Activated naive CD4-positive, alpha-beta T cell treated with anti-CD3 and anti-CD28 coated beads for 36 hours (primary cell): ENCODE measurements around the gene CAPSL. TPM values are rescaled to one million over a fixed set of nuclear protein-coding genes. Genes with fewer than 3 reads are reported as not detected.
"Not testable (repeated sequence)": the region's sequence is repeated elsewhere in the genome, so short reads cannot be mapped to it uniquely, and the experiment has no call there.

Experiments
- CTCF ChIA-PET: fragments of 350-600 bp; sonication (Branson Sonifier 250); formaldehyde crosslinking; loops from one replicate; lab custom pipeline; 2021; ENCODE audit warnings: antibody characterized with exemption; lab: Charles Lee
- DNase-seq: peaks from one replicate; pipeline ENCODE4 v3.0.0-alpha.2; 2020
- H3K27ac Mint-ChIP-seq: one replicate; pipeline ENCODE4 v1.8.0; 2021; ENCODE audit warnings: mild to moderate bottlenecking, mixed read lengths
- H3K27me3 Mint-ChIP-seq: one replicate; pipeline ENCODE4 v1.8.0; 2021; ENCODE audit warnings: low read depth, mixed read lengths
- H3K36me3 Mint-ChIP-seq: one replicate; pipeline ENCODE4 v1.8.0; 2021; ENCODE audit warnings: low read depth, mixed read lengths
- H3K4me1 Mint-ChIP-seq: one replicate; pipeline ENCODE4 v1.8.0; 2021; ENCODE audit warnings: low read depth, mixed read lengths
- H3K4me3 Mint-ChIP-seq: one replicate; pipeline ENCODE4 v1.8.0; 2021; ENCODE audit warnings: mild to moderate bottlenecking, moderate library complexity, mixed read lengths
- H3K9me3 Mint-ChIP-seq: one replicate; pipeline ENCODE4 v1.8.0; 2021; ENCODE audit warnings: mixed read lengths
- intact Hi-C: fragments of 100-400 bp; cut with micrococcal nuclease; formaldehyde crosslinking; loops from one replicate; pipeline ENCODE4 v1.15.1; 2023
- total RNA-seq, 2 experiments: library from RNA; stranded (reverse); gene quantifications; one replicate each; pipeline ENCODE4 v1.2.3, GENCODE V29; 2021

CAPSL gene
- 1 to 10 TPM; 1.8 TPM for total RNA-seq

DNA sequence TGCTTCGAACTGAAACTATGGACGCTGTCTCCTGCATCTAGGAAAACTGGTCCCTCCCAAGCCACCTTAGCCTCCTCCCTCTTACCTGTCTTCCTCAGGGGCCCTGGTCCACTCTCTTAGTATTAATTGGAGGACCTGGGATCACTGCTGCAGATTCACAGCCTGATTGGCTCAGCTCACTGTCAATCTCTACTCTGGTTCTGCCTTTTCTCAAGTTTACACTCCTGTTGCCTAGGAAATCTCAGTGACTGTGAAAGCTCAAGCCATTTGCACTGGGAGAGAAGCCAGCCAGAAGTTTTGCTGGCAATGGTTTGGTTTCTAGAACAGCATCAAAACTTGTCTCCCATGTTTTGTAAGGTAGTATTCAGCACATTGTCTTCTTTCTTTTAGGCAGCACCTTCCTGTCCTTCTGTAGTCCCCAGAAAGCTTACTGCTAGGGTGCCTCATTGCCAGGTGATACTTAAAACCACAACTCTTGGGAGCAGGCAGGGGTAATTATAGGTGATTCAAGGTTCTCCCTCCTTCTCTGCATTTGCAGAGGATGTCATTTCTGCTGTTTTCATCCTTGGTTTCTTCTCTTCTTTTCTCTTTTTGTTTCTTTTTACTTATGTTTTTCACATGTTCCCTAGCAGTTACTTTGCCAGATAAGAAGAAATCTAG is at the start of gene CAPSL:
Gene CAPSL (minus strand): TSS at position 55 of the 660 bp plus-strand sequence. CDS start 17,502 bp downstream, outside the sequence.
- peaks cover 6% of the 10 kb centered on the region for H3K27me3 Mint-ChIP-seq
- CTCF ChIA-PET: interaction anchor here (1.8 kb wide), 1 partner anchor 13 kb away, joined by 4 read pairs; no protein-coding TSS in a partner anchor
- H3K9me3 Mint-ChIP-seq: no peaks in the 10 kb centered on the region
- intact Hi-C loops: no loop called here
- no peaks in the 10 kb centered on the region for H3K4me1 Mint-ChIP-seq
- H3K27ac Mint-ChIP-seq: no peak within 1 kb of the TSS
- H3K36me3 Mint-ChIP-seq: no peaks in the 10 kb centered on the region
- DNase-seq: peak; percentile 29
- H3K4me3 Mint-ChIP-seq: no peak within 1 kb of the TSS

DNA sequence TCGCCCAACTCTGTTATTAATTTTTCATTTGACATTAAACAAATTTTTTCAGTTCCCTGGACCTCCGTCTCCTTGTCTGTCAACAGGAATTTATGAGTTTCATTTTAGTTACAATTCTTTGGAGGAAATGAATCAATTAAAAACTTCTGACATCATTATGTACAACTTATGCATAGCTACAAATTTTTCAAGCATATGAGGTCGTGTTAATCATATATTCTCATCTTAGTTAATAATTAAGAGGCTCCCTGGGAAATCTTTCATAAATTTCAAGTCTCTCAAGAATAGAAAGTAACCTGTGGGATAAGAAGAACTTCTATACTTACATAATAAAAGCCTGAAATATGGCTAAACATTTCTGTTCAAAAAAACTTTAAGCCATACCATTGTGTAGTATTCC is 49.4 kb upstream of the CAPSL start:
- H3K4me3 Mint-ChIP-seq: no peak overlapping the region
- no peaks in the 10 kb centered on the region for H3K4me1 Mint-ChIP-seq
- H3K27me3 Mint-ChIP-seq: peaks cover 13% of the 10 kb centered on the region
- intact Hi-C loops: no loop called here
- DNase-seq: no peak
- no peaks in the 10 kb centered on the region for H3K36me3 Mint-ChIP-seq
- CTCF ChIA-PET: interaction anchor here (0.9 kb wide), 1 partner anchor 524 kb away, joined by 3 read pairs; no protein-coding TSS in a partner anchor
- H3K9me3 Mint-ChIP-seq: peaks cover under 1% of the 10 kb centered on the region
- H3K27ac Mint-ChIP-seq: no peak overlapping the region

GRCh38 chr5:35979715-35980114 is 41.3 kb upstream of the CAPSL start:
- CTCF ChIA-PET: no interaction called here
- Mint-ChIP-seq H3K4me1 (no peaks in the 10 kb centered on the region), H3K9me3 (peaks cover 11% of the 10 kb centered on the region), H3K27ac (no peak overlapping the region), H3K27me3 (peaks cover 2% of the 10 kb centered on the region), H3K36me3 (no peaks in the 10 kb centered on the region), H3K4me3 (no peak overlapping the region)
- no peak for DNase-seq
- intact Hi-C loops: no loop called here

DNA sequence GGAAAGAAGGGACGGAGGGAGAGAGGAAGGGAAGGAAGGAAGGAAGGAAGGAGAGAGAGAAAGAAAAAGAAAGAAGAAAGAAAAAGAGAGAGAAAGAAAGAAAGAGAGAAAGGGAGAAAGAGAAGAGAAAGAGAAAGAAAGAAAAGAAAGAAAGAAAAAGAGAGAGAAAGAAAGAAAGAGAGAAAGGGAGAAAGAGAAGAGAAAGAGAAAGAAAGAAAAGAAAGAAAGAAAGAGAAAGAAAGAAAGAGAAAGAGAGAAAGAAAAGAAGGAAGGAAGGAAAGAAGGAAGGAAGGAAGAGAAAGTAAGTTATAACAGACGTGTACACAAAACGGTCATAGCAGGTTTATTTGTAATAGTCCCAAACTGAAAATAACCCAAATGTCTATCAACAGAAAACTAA is 38.4 kb upstream of the CAPSL start:
- H3K27ac Mint-ChIP-seq, H3K9me3 Mint-ChIP-seq, H3K27me3 Mint-ChIP-seq, intact Hi-C loops, H3K36me3 Mint-ChIP-seq, H3K4me1 Mint-ChIP-seq, H3K4me3 Mint-ChIP-seq, DNase-seq: not testable (repeated sequence)
- CTCF ChIA-PET: interaction anchor here (1.1 kb wide), 1 partner anchor 444 kb away, joined by 4 read pairs; no protein-coding TSS in a partner anchor

GRCh38 chr5:35974570-35974969 is 36.1 kb upstream of the CAPSL start:
- CTCF ChIA-PET: no interaction called here
- Mint-ChIP-seq H3K27me3 (peaks cover 11% of the 10 kb centered on the region), H3K4me1 (no peaks in the 10 kb centered on the region), H3K27ac (no peak overlapping the region), H3K36me3 (no peaks in the 10 kb centered on the region), H3K4me3 (no peak overlapping the region), H3K9me3 (peaks cover 3% of the 10 kb centered on the region)
- intact Hi-C loops: no loop called here
- DNase-seq: no peak

GRCh38 chr5:35971878-35972210 is 33.4 kb upstream of the CAPSL start:
- Mint-ChIP-seq H3K36me3 (no peaks in the 10 kb centered on the region), H3K9me3 (peaks cover 2% of the 10 kb centered on the region)
- CTCF ChIA-PET: no interaction called here

DNA sequence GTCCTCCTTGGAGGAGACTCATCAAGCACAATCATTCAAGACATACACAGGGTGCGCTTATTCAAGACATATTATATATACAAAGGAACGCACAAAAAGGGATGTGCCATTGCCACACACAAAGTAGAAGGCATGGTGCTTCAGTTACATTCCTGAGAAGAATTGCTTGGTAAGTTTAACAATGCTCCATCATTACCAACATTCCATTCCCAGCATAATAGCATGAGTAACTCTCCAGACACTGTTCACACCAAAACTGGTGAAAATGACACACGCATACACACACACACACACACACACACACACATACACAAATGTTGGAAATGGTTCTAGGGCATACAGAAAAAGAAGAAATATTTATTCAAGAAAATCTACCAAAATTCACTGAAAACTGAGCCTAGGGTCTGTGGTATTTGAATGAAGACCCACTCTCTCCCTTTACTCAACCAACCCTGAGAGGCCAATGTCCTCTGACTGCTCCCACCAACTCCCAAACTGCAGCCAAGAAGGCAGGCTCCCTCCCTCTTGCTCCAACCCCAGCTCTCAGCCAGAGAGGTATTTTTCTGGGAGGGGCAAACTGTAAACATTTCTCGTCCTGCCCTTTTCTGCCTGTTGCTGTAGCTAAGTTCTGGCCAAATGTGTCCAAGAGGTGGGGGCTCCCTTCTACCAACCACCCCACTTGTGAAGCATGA is 32.9 kb upstream of the CAPSL start:
- no peaks in the 10 kb centered on the region for H3K4me1 Mint-ChIP-seq
- CTCF ChIA-PET: no interaction called here
- no peak overlapping the region for H3K4me3 Mint-ChIP-seq
- no peak for DNase-seq
- H3K27ac Mint-ChIP-seq: no peak overlapping the region
- intact Hi-C loops: no loop called here
- H3K9me3 Mint-ChIP-seq: peaks cover 2% of the 10 kb centered on the region
- H3K27me3 Mint-ChIP-seq: peaks cover 11% of the 10 kb centered on the region
- no peaks in the 10 kb centered on the region for H3K36me3 Mint-ChIP-seq

More at GRCh38 chr5:35971878-35972210, 33.4 kb upstream of the CAPSL start:
- no peak for DNase-seq
- intact Hi-C loops: no loop called here
- Mint-ChIP-seq H3K4me1 (no peaks in the 10 kb centered on the region), H3K27ac (no peak overlapping the region), H3K27me3 (peaks cover 11% of the 10 kb centered on the region), H3K4me3 (no peak overlapping the region)

DNA sequence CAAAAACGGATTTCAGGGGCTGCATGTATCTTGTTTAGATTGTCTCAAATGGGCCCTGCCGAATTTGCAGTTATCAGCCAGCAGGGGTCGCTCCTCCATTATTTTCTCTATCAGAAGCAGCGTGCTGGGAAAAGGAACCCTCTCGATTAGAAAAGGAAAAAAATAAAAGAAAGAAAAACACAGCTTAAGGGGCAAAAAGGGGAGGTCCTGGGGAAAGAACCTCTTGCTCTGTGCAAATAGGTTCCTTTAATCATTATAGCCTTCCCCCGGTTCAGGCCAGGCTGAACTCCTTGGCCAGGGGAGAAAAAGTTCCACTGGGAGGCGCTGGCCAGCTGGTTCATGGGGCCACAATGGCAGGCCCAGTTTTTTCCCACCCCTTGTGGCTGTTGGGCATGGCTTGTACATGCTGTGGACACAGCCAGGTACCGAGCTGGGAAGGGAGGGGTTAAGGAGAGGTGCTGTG is 25.0 kb upstream of the CAPSL start:
- DNase-seq: peak; percentile 35
- no peak overlapping the region for H3K4me3 Mint-ChIP-seq
- intact Hi-C loops: loop anchor here (1.0 kb wide), 1 partner anchor 342 kb away; no protein-coding TSS in a partner anchor
- H3K27ac Mint-ChIP-seq: no peak overlapping the region
- H3K9me3 Mint-ChIP-seq: no peaks in the 10 kb centered on the region
- H3K36me3 Mint-ChIP-seq: no peaks in the 10 kb centered on the region
- no peaks in the 10 kb centered on the region for H3K4me1 Mint-ChIP-seq
- H3K27me3 Mint-ChIP-seq: peaks cover 15% of the 10 kb centered on the region
- CTCF ChIA-PET: no interaction called here

GRCh38 chr5:35960328-35960727 is 21.9 kb upstream of the CAPSL start:
- Mint-ChIP-seq H3K4me1 (no peaks in the 10 kb centered on the region), H3K36me3 (no peaks in the 10 kb centered on the region), H3K4me3 (no peak overlapping the region), H3K9me3 (peaks cover 2% of the 10 kb centered on the region), H3K27me3 (peaks cover 27% of the 10 kb centered on the region), H3K27ac (no peak overlapping the region)
- no peak for DNase-seq
- CTCF ChIA-PET: no interaction called here
- intact Hi-C loops: no loop called here

DNA sequence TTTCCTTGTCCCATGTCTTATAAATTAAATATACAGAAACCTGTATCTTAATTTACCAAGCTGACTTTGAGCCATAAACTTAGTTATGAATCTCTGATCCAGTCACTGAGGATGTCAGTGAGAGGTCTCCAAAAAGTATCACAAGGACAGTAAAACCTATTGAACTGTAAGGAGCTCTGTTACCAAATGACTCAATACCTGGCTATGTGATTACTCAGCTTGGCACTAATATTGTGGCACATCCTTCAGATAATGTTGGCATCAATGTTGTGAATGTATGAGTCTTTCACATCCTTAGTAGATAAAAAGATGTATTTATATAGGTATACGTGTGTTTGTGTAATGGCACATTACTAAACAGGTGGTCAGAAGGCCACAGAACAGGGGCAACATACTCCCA is 18.0 kb upstream of the CAPSL start:
- Mint-ChIP-seq H3K27ac (no peak overlapping the region), H3K4me1 (peaks cover 2% of the 10 kb centered on the region), H3K36me3 (no peaks in the 10 kb centered on the region), H3K27me3 (peaks cover 48% of the 10 kb centered on the region), H3K4me3 (no peak overlapping the region), H3K9me3 (peaks cover 2% of the 10 kb centered on the region)
- intact Hi-C loops: no loop called here
- no peak for DNase-seq
- CTCF ChIA-PET: interaction anchor here (0.6 kb wide), 1 partner anchor 339 kb away, joined by 4 read pairs; the partner anchor contains the start of gene SPEF2

- intact Hi-C loops: no loop called here
- no peaks in the 10 kb centered on the region for H3K36me3 Mint-ChIP-seq
- no peak overlapping the region for H3K4me3 Mint-ChIP-seq
- no peak overlapping the region for H3K27ac Mint-ChIP-seq
- peaks cover 44% of the 10 kb centered on the region for H3K27me3 Mint-ChIP-seq
- peaks cover 2% of the 10 kb centered on the region for H3K4me1 Mint-ChIP-seq
- CTCF ChIA-PET: no interaction called here
- H3K9me3 Mint-ChIP-seq: peaks cover 2% of the 10 kb centered on the region
- peak; percentile 19 for DNase-seq
Measured at GRCh38 chr5:35954175-35954574, 15.8 kb upstream of the CAPSL start.

GRCh38 chr5:35947085-35947484 is 8.7 kb upstream of the CAPSL start:
- H3K27ac Mint-ChIP-seq: no peak overlapping the region
- H3K27me3 Mint-ChIP-seq: peaks cover 6% of the 10 kb centered on the region
- DNase-seq: no peak
- intact Hi-C loops: no loop called here
- H3K4me3 Mint-ChIP-seq: no peak overlapping the region
- H3K9me3 Mint-ChIP-seq: no peaks in the 10 kb centered on the region
- no peaks in the 10 kb centered on the region for H3K4me1 Mint-ChIP-seq
- CTCF ChIA-PET: no interaction called here
- H3K36me3 Mint-ChIP-seq: no peaks in the 10 kb centered on the region
